A673 (cell line): ENCODE measurements around the gene CHRNA7.
"Not testable (repeated sequence)": the region's sequence is repeated elsewhere in the genome, so short reads cannot be mapped to it uniquely, and the experiment has no call there.

Source experiments
- CTCF ChIP-seq: fragments of 300-800, 200-600 bp; sonication (generic); conservative IDR thresholded peaks from 2 replicates; pipeline ENCODE4 v1.5.1; 2017; ENCODE audit warnings: low read depth, mild to moderate bottlenecking, antibody characterized with exemption, low read length, moderate library complexity, mixed read lengths
- EZH2 ChIP-seq: fragments of 200-600 bp; sonication (generic); IDR thresholded peaks from 2 replicates; pipeline ENCODE4 v1.6.1; 2017; ENCODE audit warnings: borderline replicate concordance, low read depth, mild to moderate bottlenecking, mixed read lengths, antibody characterized with exemption, low read length; ENCODE audit not compliant: poor library complexity, severe bottlenecking

DNA sequence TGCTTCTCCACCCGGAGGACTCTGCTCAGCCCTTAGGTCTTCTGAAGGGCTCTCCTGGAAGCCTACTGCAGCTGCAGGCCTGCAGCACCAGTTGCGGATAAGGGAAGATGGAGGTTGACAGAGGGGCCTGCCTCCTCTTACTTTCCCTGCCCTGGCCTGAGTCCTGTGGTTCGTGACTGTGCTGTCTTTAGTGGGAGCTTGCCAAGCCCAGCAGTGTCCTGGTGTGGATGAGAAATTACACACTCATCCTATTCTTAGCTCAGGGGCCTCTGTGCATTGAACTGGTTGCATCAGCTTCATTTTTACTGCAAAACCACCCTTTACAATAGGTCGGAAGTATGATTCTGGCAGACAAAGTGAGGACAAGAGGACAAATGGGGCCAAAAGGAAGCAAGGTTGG is 163.5 kb downstream of the CHRNA7 start:
- TF ChIP-seq CTCF, EZH2: not testable (repeated sequence)
